SU-DHL-6 (cell line): Measurements from ENCODE around the gene TXLNB.

Source experiments
- H2AFZ ChIP-seq: fragments of 200-600 bp; sonication (generic); 2 replicates; pipeline ENCODE4 v1.6.1; 2014; ENCODE audit warnings: low read depth, mild to moderate bottlenecking, moderate library complexity, mixed read lengths, antibody characterized with exemption, low read length; ENCODE audit not compliant: severe bottlenecking
- H3F3A ChIP-seq: fragments of 200-600 bp; shearing (Covaris generic); 2 replicates; pipeline ENCODE4 v1.6.0; 2016; ENCODE audit warnings: antibody characterized with exemption, mild to moderate bottlenecking; ENCODE audit not compliant: insufficient read depth
- H3K27ac ChIP-seq: fragments of 200-600 bp; sonication (generic); 2 replicates; pipeline ENCODE4 v1.5.1; 2016; ENCODE audit warnings: low read depth, mild to moderate bottlenecking, low read length, moderate library complexity, mixed read lengths
- H3K27me3 ChIP-seq: fragments of 200-600 bp; sonication (generic), shearing (Covaris generic); 2 replicates; pipeline ENCODE4 v1.6.0; 2014; ENCODE audit warnings: mild to moderate bottlenecking, low read length
- H3K36me3 ChIP-seq: fragments of 200-600 bp; sonication (generic); 2 replicates; pipeline ENCODE4 v1.6.1; 2014; ENCODE audit warnings: mild to moderate bottlenecking, low read length, mixed read lengths
- H3K4me2 ChIP-seq: fragments of 300-600, 200-600 bp; shearing (Covaris generic), sonication (generic); 2 replicates; pipeline ENCODE4 v1.6.0; 2014; ENCODE audit warnings: low read length, low read depth, mild to moderate bottlenecking; ENCODE audit not compliant: poor library complexity, severe bottlenecking
- H3K4me3 ChIP-seq: fragments of 200-600 bp; sonication (generic); 2 replicates; pipeline ENCODE4 v1.5.1; 2014; ENCODE audit warnings: antibody characterized with exemption, low read length, mild to moderate bottlenecking, mixed read lengths; ENCODE audit not compliant: insufficient read depth, poor library complexity, severe bottlenecking
- H3K79me2 ChIP-seq: fragments of 200-600 bp; sonication (generic); 2 replicates; pipeline ENCODE4 v1.6.1; 2014; ENCODE audit warnings: mild to moderate bottlenecking, low read length, moderate library complexity; ENCODE audit not compliant: insufficient read depth
- H3K9ac ChIP-seq: fragments of 200-600 bp; sonication (generic); 2 replicates; pipeline ENCODE4 v1.7.0; 2014; ENCODE audit warnings: mild to moderate bottlenecking, low read length
- H3K9me2 ChIP-seq: fragments of 200-600 bp; sonication (generic); replicated peaks from 2 replicates; pipeline ENCODE4 v1.6.1; 2014; ENCODE audit warnings: low read length; ENCODE audit not compliant: insufficient read depth
- H3K9me3 ChIP-seq: fragments of 200-600 bp; sonication (generic); 2 replicates; pipeline ENCODE4 v1.6.1; 2014; ENCODE audit warnings: low read length, mixed read lengths; ENCODE audit not compliant: insufficient read depth
- H4K20me1 ChIP-seq: fragments of 200-600 bp; sonication (generic); 2 replicates; pipeline ENCODE4 v1.6.1; 2014; ENCODE audit warnings: low read depth, mild to moderate bottlenecking, antibody characterized with exemption, low read length, moderate library complexity, mixed read lengths
- EZH2phosphoT487 ChIP-seq: fragments of 200-600 bp; sonication (generic), shearing (Covaris generic); conservative IDR thresholded peaks from 2 replicates; pipeline ENCODE4 v1.6.1; 2018; ENCODE audit warnings: mild to moderate bottlenecking, antibody characterized with exemption, low read length, moderate library complexity, mixed read lengths
- TF ChIP-seq, protein P1 (sequence below): fragments of 200-600 bp; sonication (generic); IDR thresholded peaks from one replicate; pipeline ENCODE4 v1.5.1; 2017; ENCODE audit warnings: antibody characterized with exemption, mild to moderate bottlenecking, low read length, moderate library complexity; ENCODE audit not compliant: insufficient read depth, poor library complexity, severe bottlenecking

TXLNB gene

DNA sequence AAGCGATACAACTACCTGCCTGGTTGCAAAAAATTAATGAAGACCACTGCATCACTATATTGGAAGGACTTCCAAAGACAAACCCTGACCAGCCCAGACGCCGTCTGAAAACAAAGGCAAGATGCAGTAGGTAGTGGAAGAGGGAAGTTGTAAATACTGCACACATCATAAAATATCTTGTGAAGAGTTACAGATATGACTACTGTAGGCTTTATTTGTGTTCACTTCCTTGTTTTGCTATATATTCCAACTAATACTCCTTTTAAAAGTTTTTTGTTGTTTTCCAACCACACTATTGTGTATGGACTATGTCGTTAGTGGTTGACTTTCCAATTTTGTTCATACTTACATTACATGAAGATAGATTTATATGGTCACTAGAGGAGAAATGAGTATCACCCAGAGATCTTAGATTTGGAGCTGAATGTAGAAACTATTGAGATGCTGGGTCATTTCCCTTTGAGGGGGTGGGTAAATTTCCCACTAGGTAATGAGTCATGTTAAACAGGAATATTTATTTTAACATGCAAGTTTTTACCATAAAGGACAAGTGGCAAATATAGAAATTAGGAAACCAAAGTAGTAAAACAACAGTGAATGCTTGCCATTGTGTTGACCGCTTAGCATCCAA lies 16.6 kb upstream of the TXLNB start:
- Histone ChIP-seq H3K4me2 (no peak overlapping the region), H3K79me2 (peaks cover 9% of the 10 kb centered on the region), H3K9ac (no peak overlapping the region), H3F3A (peaks cover 12% of the 10 kb centered on the region; the same call in 1 of the 2 replicates), H3K27me3 (no peaks in the 10 kb centered on the region), H3K9me3 (no peaks in the 10 kb centered on the region), H4K20me1 (no peaks in the 10 kb centered on the region), H3K27ac (no peak overlapping the region), H3K4me3 (no peak overlapping the region), H3K9me2 (no peaks in the 10 kb centered on the region), H2AFZ (no peak overlapping the region), H3K36me3 (peaks cover 4% of the 10 kb centered on the region; the same call in 1 of the 2 replicates)
- TF ChIP-seq, protein P1, sequence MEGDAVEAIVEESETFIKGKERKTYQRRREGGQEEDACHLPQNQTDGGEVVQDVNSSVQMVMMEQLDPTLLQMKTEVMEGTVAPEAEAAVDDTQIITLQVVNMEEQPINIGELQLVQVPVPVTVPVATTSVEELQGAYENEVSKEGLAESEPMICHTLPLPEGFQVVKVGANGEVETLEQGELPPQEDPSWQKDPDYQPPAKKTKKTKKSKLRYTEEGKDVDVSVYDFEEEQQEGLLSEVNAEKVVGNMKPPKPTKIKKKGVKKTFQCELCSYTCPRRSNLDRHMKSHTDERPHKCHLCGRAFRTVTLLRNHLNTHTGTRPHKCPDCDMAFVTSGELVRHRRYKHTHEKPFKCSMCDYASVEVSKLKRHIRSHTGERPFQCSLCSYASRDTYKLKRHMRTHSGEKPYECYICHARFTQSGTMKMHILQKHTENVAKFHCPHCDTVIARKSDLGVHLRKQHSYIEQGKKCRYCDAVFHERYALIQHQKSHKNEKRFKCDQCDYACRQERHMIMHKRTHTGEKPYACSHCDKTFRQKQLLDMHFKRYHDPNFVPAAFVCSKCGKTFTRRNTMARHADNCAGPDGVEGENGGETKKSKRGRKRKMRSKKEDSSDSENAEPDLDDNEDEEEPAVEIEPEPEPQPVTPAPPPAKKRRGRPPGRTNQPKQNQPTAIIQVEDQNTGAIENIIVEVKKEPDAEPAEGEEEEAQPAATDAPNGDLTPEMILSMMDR: no peak
- TF ChIP-seq EZH2phosphoT487: no peak

DNA sequence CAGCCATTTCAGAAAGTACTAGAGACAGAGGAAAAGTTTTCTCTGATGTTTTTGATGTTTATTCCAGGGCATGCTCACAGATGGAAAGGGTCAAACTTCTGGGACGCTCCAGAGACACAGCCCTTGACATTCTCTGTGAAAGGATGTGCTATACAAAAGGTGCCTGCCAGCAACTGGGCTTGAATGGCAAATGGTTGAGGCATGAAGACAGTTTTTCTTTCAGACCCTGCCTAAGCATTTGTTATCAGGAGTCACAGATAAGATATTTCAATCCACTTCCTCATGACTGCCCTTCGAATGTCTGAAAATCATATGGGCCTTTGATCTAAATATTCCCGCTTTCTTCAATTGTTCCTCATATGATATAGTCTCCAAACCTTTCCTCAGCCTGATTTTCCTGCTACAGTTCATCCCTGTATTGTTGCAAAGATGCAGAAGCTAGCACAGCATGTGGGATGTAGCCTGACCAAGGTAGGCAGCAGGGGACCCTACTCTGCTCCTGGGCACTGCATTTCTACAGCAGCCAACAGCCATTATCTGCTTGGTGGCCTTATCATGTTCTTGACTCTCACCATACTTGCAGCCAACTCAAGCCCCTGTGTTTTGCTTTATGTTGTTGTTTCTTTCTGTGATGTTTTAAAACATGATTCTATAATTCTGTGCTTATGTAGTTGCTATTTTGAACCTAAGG lies 14.6 kb upstream of the TXLNB start:
- no peaks in the 10 kb centered on the region for H3K9me2 ChIP-seq
- no peak for TF ChIP-seq EZH2phosphoT487
- TF ChIP-seq, protein P1: no peak
- peaks cover 11% of the 10 kb centered on the region for H3K36me3 ChIP-seq
- H3F3A ChIP-seq: peaks cover 26% of the 10 kb centered on the region
- no peaks in the 10 kb centered on the region for H3K27me3 ChIP-seq
- no peak overlapping the region for H3K4me3 ChIP-seq
- H2AFZ ChIP-seq: no peak overlapping the region
- no peaks in the 10 kb centered on the region for H3K9me3 ChIP-seq
- H3K79me2 ChIP-seq: peaks cover 14% of the 10 kb centered on the region
- no peaks in the 10 kb centered on the region for H4K20me1 ChIP-seq
- H3K9ac ChIP-seq: no peak overlapping the region
- H3K4me2 ChIP-seq: no peak overlapping the region
- H3K27ac ChIP-seq: peak overlapping the region; percentile 9; the same call in 1 of the 2 replicates

DNA sequence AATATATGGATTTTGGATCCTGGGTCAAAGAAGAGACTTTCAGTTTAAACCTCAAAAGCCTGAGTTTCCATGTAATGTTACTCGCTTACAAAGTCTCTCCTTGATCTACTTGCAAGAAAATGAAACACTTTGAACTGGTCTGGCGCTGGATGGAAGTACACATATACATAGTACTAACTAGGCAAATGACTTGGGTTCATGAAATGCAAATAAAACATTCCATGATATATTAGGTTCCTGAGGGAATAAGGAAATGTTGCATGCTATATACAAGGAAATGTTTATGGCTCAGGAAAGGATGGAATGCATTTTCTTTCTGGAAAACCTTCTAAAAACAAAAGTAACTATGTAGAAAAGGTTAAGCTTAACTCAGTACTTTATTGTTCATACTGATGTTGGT lies 11.4 kb upstream of the TXLNB start:
- peaks cover 14% of the 10 kb centered on the region for H3K36me3 ChIP-seq

More for the DNA sequence above, 11.4 kb upstream of the TXLNB start:
- Histone ChIP-seq H3F3A (peaks cover 26% of the 10 kb centered on the region), H3K4me3 (no peak overlapping the region), H3K4me2 (no peak overlapping the region), H3K9me2 (no peaks in the 10 kb centered on the region), H3K9me3 (no peaks in the 10 kb centered on the region), H3K27me3 (no peaks in the 10 kb centered on the region), H3K9ac (no peak overlapping the region), H2AFZ (no peak overlapping the region), H4K20me1 (no peaks in the 10 kb centered on the region), H3K27ac (no peak overlapping the region), H3K79me2 (peaks cover 21% of the 10 kb centered on the region)
- no peak for TF ChIP-seq EZH2phosphoT487
- TF ChIP-seq, protein P1: no peak
